ENCODE measurements around the gene YBX1.

Gene YBX1

DNA sequence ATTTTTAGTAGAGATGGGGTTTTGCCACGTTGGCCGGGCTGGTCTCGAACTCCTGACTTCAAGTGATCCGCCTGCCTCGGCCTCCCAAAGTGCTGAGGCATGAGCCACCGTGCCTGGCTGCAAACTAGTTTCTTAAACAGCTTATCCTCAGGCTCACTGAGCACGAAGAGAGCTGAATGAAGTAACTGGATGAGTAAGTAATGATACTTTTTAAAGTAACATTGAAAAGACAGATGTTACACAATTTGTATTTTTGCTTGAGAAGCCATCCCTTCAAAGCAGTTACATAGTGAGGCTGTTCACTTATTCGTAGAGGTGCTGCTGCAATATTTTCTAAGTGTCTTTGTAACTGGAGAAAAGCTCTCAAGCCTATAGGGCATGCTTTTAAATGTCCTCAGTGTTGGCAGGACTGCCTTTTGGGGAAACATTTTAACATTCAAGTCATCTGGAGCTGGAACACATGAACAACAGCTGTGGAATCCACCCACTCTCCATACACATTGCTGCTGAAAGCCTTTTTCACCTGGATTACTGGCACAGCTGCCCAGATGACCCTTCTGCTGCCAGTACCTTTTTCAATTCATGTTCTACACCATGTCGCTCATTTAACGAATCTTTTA lies 2.7 kb upstream of the YBX1 start:
- no peak for TF ChIP-seq SIN3A (IDR thresholded peaks at IDR 0.05; ENCODE audit: borderline replicate concordance, insufficient read depth, low read length)
- no peak for TF ChIP-seq FOXP2 (optimal IDR thresholded peaks at IDR 0.05; ENCODE audit: borderline replicate concordance, extremely low read depth, extremely low read length, insufficient read depth)
- TF ChIP-seq, protein P1, sequence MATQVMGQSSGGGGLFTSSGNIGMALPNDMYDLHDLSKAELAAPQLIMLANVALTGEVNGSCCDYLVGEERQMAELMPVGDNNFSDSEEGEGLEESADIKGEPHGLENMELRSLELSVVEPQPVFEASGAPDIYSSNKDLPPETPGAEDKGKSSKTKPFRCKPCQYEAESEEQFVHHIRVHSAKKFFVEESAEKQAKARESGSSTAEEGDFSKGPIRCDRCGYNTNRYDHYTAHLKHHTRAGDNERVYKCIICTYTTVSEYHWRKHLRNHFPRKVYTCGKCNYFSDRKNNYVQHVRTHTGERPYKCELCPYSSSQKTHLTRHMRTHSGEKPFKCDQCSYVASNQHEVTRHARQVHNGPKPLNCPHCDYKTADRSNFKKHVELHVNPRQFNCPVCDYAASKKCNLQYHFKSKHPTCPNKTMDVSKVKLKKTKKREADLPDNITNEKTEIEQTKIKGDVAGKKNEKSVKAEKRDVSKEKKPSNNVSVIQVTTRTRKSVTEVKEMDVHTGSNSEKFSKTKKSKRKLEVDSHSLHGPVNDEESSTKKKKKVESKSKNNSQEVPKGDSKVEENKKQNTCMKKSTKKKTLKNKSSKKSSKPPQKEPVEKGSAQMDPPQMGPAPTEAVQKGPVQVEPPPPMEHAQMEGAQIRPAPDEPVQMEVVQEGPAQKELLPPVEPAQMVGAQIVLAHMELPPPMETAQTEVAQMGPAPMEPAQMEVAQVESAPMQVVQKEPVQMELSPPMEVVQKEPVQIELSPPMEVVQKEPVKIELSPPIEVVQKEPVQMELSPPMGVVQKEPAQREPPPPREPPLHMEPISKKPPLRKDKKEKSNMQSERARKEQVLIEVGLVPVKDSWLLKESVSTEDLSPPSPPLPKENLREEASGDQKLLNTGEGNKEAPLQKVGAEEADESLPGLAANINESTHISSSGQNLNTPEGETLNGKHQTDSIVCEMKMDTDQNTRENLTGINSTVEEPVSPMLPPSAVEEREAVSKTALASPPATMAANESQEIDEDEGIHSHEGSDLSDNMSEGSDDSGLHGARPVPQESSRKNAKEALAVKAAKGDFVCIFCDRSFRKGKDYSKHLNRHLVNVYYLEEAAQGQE (IDR thresholded peaks at IDR 0.05; ENCODE audit: insufficient read depth in 1 of 2, low read depth in 2 of 2, low read length in 2 of 2) = no peak
- TF ChIP-seq TAF1 (IDR thresholded peaks at IDR 0.05; ENCODE audit: borderline replicate concordance, insufficient read depth, low read length) = no peak
- no peak for TF ChIP-seq POLR2AphosphoS5 (IDR thresholded peaks at IDR 0.05; ENCODE audit: low read depth, low read length)

GRCh38 chr1:42680055-42680454 lies 2.2 kb upstream of the YBX1 start:
- no peak for TF ChIP-seq FOXP2 (optimal IDR thresholded peaks at IDR 0.05; ENCODE audit: borderline replicate concordance, extremely low read depth, extremely low read length, insufficient read depth)
- TF ChIP-seq, protein P1 (IDR thresholded peaks at IDR 0.05; ENCODE audit: insufficient read depth in 1 of 2, low read depth in 2 of 2, low read length in 2 of 2) = no peak
- no peak for TF ChIP-seq SIN3A (IDR thresholded peaks at IDR 0.05; ENCODE audit: borderline replicate concordance, insufficient read depth, low read length)
- no peak for TF ChIP-seq TAF1 (IDR thresholded peaks at IDR 0.05; ENCODE audit: borderline replicate concordance, insufficient read depth, low read length)
- no peak for TF ChIP-seq POLR2AphosphoS5 (IDR thresholded peaks at IDR 0.05; ENCODE audit: low read depth, low read length)

- no peak for TF ChIP-seq FOXP2 (optimal IDR thresholded peaks at IDR 0.05; ENCODE audit: borderline replicate concordance, extremely low read depth, extremely low read length, insufficient read depth)
- TF ChIP-seq TAF1 (IDR thresholded peaks at IDR 0.05; ENCODE audit: borderline replicate concordance, insufficient read depth, low read length) = 0 out of 2 replicates have a peak, but pooled peaks have one; percentile 29
Observed at GRCh38 chr1:42680921-42681683, 1.1 kb upstream of the YBX1 start.

GRCh38 chr1:42682739-42683531 lies 717 bp downstream of the YBX1 start:
- TF ChIP-seq POLR2AphosphoS5 (IDR thresholded peaks at IDR 0.05; ENCODE audit: low read depth, low read length) (no peak), FOXP2 (optimal IDR thresholded peaks at IDR 0.05; ENCODE audit: borderline replicate concordance, extremely low read depth, extremely low read length, insufficient read depth) (peak; percentile 67)

DNA sequence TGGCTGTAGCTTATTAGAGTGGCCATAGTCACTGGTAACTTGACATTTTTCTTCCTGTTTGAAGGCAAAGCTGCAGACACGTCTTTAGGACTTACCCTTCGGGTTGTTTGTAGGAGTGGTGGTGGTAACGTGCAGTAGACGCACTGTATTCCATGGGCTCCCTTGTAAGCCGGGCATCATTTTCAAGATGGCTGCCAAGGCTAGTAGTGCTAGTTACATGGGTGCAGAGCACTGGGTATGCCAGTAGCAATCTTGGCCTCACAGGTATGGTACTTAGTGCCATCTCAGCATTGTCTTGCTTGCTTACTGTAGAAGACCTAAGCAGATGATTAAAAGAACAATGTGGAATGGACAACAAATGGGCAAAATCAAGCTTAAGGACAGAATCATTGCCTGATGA lies 1.9 kb downstream of the YBX1 start:
- TF ChIP-seq, protein P1 (IDR thresholded peaks at IDR 0.05; ENCODE audit: insufficient read depth in 1 of 2, low read depth in 2 of 2, low read length in 2 of 2) = no peak
- TF ChIP-seq TAF1 (IDR thresholded peaks at IDR 0.05; ENCODE audit: borderline replicate concordance, insufficient read depth, low read length) (no peak), SIN3A (IDR thresholded peaks at IDR 0.05; ENCODE audit: borderline replicate concordance, insufficient read depth, low read length) (no peak), FOXP2 (optimal IDR thresholded peaks at IDR 0.05; ENCODE audit: borderline replicate concordance, extremely low read depth, extremely low read length, insufficient read depth) (no peak), POLR2AphosphoS5 (IDR thresholded peaks at IDR 0.05; ENCODE audit: low read depth, low read length) (no peak)
